Liver (tissue), 9 donors: ENCODE data around the gene TECPR1. TPM values are rescaled to one million over a fixed set of nuclear protein-coding genes. Genes with fewer than 3 reads are reported as not detected.

Source experiments
- DNase-seq: peaks from one replicate; pipeline ENCODE4 v3.0.0-alpha.2; 2017; ENCODE audit warnings: low spot score
- H3K27ac ChIP-seq, 2 donors: one replicate each; pipeline ENCODE4 v1.7.0; 2013; ENCODE audit warnings: inconsistent platforms in 2 of 2, low read length in 2 of 2, control low read depth in 1 of 2, low read depth in 1 of 2, mild to moderate bottlenecking in 1 of 2
- H3K27me3 ChIP-seq, 4 donors: one replicate each; pipeline versions ENCODE4 v1.6.1 to v1.7.0; 2013; ENCODE audit warnings: low read length in 3 of 4, inconsistent platforms in 1 of 4, mild to moderate bottlenecking in 1 of 4, moderate library complexity in 1 of 4; ENCODE audit not compliant: control insufficient read depth in 4 of 4, insufficient read depth in 4 of 4
- H3K36me3 ChIP-seq, 4 donors: one replicate each; pipeline versions ENCODE4 v1.6.1 to v1.7.0; 2013; ENCODE audit warnings: low read length in 3 of 4, mild to moderate bottlenecking in 3 of 4, low read depth in 1 of 4, moderate library complexity in 1 of 4; ENCODE audit not compliant: control insufficient read depth in 4 of 4, insufficient read depth in 3 of 4
- H3K4me1 ChIP-seq, 4 donors: one replicate each; pipeline versions ENCODE4 v1.6.1 to v1.7.0; 2013; ENCODE audit warnings: low read length in 3 of 4, mild to moderate bottlenecking in 3 of 4, moderate library complexity in 1 of 4; ENCODE audit not compliant: control insufficient read depth in 4 of 4, insufficient read depth in 4 of 4
- H3K4me3 ChIP-seq, 3 donors: one replicate each; pipeline versions ENCODE4 v1.6.1 to v1.7.0; 2013; ENCODE audit warnings: low read length in 3 of 3, control low read depth in 1 of 3, low read depth in 1 of 3, mild to moderate bottlenecking in 1 of 3
- H3K9ac ChIP-seq, 2 donors: one replicate each; pipeline ENCODE4 v1.7.0; 2013; ENCODE audit warnings: low read length in 2 of 2, mild to moderate bottlenecking in 2 of 2, moderate library complexity in 2 of 2, control low read depth in 1 of 2, low read depth in 1 of 2
- H3K9me3 ChIP-seq, 4 donors: one replicate each; pipeline versions ENCODE4 v1.6.1 to v1.7.0; 2013; ENCODE audit warnings: low read length in 3 of 4; ENCODE audit not compliant: control insufficient read depth in 4 of 4
- ATF3 ChIP-seq: IDR thresholded peaks from 2 replicates; pipeline ENCODE4 v1.6.1; 2016; ENCODE audit warnings: antibody characterized with exemption
- EGR1 ChIP-seq, 2 donors: IDR thresholded peaks; 2 replicates each; pipeline ENCODE4 v1.6.1; 2016 to 2018; ENCODE audit warnings: antibody characterized with exemption in 2 of 2, low read depth in 2 of 2
- FOXA1 ChIP-seq: IDR thresholded peaks from 2 replicates; pipeline ENCODE4 v1.6.1; 2016; ENCODE audit warnings: antibody characterized with exemption
- GABPA ChIP-seq, 2 donors: IDR thresholded peaks in 1 of 2; conservative IDR thresholded peaks in 1 of 2; 2 replicates each; pipeline ENCODE4 v1.6.1; 2016; ENCODE audit warnings: antibody characterized with exemption in 2 of 2, mild to moderate bottlenecking in 1 of 2, moderate library complexity in 1 of 2
- HNF4A ChIP-seq, 2 donors: conservative IDR thresholded peaks; 2 replicates each; pipeline ENCODE4 v1.6.1; 2016; ENCODE audit warnings: antibody characterized with exemption in 2 of 2, mild to moderate bottlenecking in 2 of 2
- JUND ChIP-seq, 2 donors: IDR thresholded peaks; 2 replicates each; pipeline ENCODE4 v1.6.1; 2016; ENCODE audit warnings: antibody characterized with exemption in 2 of 2
- NR2F2 ChIP-seq: IDR thresholded peaks from 2 replicates; pipeline ENCODE4 v1.6.1; 2016; ENCODE audit warnings: antibody characterized with exemption
- RAD21 ChIP-seq, 2 donors: IDR thresholded peaks; 2 replicates each; pipeline ENCODE4 v1.6.1; 2016; ENCODE audit warnings: antibody characterized with exemption in 2 of 2, mild to moderate bottlenecking in 2 of 2
- RXRA ChIP-seq, 2 donors: IDR thresholded peaks; 2 replicates each; pipeline ENCODE4 v1.6.1; 2017 to 2018; ENCODE audit warnings: antibody characterized with exemption in 2 of 2, mild to moderate bottlenecking in 1 of 2
- SP1 ChIP-seq: IDR thresholded peaks from 2 replicates; pipeline ENCODE4 v1.6.1; 2018; ENCODE audit warnings: antibody characterized with exemption, mild to moderate bottlenecking
- TAF1 ChIP-seq: conservative IDR thresholded peaks from 2 replicates; pipeline ENCODE4 v1.6.1; 2016; ENCODE audit warnings: antibody characterized with exemption, mild to moderate bottlenecking
- YY1 ChIP-seq: IDR thresholded peaks from 2 replicates; pipeline ENCODE4 v1.6.1; 2016; ENCODE audit warnings: antibody characterized with exemption, mild to moderate bottlenecking
- WGBS: extraction: QIAGEN DNeasy Blood & Tissue Kit; methylation state at CpG from one replicate; pipeline ENCODE4 v1.1.7; 2013; 5-methylcytosine and 5-hydroxymethylcytosine counted together
- polyA plus RNA-seq, 2 donors: library from polyadenylated mRNA; stranded (reverse) in 1 of 2; unstranded in 1 of 2; fragments of 200-250 nt in 1 of 2; fragments of >200 nt in 1 of 2; fragmentation: Nextera tagmentation in 1 of 2; extraction: Ambion mirVana in 1 of 2; gene quantifications; one replicate each; pipeline versions ENCODE4 v1.2.1 to v1.2.3, GENCODE V29; 2013 to 2015
- total RNA-seq, 2 donors: library from RNA; depleted of rRNA; stranded (reverse); fragments of >200 nt; gene quantifications; one replicate each; pipeline ENCODE4 v1.2.3, GENCODE V29; 2014
- TF ChIP-seq, protein P1 (sequence below): IDR thresholded peaks from 2 replicates; pipeline ENCODE4 v1.6.1; 2016; ENCODE audit warnings: antibody characterized with exemption
- TF ChIP-seq, protein P2 (sequence below): IDR thresholded peaks from 2 replicates; pipeline ENCODE4 v1.6.1; 2016; ENCODE audit warnings: antibody characterized with exemption
- TF ChIP-seq, protein P3 (sequence below): fragments of 150-350 bp; IDR thresholded peaks from 2 replicates; pipeline ENCODE4 v1.5.1; 2017; ENCODE audit warnings: improper control_type of control experiment, low read depth, low read length; ENCODE audit not compliant: missing input control
- donor health status: healthy.
- donor health status: healthy.
- donor health status: healthy.
- donor health status: healthy.
- donor health status: healthy.

The TECPR1 gene
- total and polyA plus RNA-seq, 4 donors = 3.3 to 16.3 (median 7.8) TPM

GRCh38 chr7:98185101-98185500 is 66.9 kb downstream of the TECPR1 start:
- 92% methylated on average over 7 of the region's 7 CpGs for WGBS

DNA sequence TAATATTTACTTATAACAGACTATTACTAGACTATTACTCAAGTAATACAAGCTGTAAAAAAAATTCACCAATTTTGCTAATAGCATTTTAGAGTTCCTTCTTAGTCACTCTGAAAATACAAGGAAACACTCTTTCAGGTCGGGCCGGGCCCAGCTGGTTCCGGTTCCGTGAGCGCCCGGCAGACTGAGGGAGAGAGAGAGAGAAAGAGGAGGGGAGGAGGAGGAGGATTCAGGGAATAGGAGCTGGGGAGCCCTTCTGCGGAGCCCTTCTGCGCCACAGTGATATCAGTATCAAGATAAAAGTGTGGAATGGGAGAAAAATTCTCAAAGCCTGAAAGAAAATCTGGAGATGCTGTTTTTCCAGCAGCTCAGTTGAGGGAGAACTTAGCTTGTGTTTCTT is 71.3 kb downstream of the TECPR1 start:
- Histone ChIP-seq H3K9me3 (no peaks in the 10 kb centered on the region), H3K4me1 (no peaks in the 10 kb centered on the region), H3K9ac (no peak overlapping the region), H3K27ac (no peak overlapping the region), H3K27me3 (no peaks in the 10 kb centered on the region), H3K4me3 (no peak overlapping the region), H3K36me3 (peaks cover 0 to 5% (median 4%) of the 10 kb centered on the region in 4 donors)
- no peak for DNase-seq
- WGBS = 96% methylated on average over 8 of the region's 8 CpGs
- no peak for TF ChIP-seq HNF4A (conservative IDR thresholded peaks at IDR 0.05)
- TF ChIP-seq, protein P1, sequence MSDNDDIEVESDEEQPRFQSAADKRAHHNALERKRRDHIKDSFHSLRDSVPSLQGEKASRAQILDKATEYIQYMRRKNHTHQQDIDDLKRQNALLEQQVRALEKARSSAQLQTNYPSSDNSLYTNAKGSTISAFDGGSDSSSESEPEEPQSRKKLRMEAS = no peak
- TF ChIP-seq, protein P2, sequence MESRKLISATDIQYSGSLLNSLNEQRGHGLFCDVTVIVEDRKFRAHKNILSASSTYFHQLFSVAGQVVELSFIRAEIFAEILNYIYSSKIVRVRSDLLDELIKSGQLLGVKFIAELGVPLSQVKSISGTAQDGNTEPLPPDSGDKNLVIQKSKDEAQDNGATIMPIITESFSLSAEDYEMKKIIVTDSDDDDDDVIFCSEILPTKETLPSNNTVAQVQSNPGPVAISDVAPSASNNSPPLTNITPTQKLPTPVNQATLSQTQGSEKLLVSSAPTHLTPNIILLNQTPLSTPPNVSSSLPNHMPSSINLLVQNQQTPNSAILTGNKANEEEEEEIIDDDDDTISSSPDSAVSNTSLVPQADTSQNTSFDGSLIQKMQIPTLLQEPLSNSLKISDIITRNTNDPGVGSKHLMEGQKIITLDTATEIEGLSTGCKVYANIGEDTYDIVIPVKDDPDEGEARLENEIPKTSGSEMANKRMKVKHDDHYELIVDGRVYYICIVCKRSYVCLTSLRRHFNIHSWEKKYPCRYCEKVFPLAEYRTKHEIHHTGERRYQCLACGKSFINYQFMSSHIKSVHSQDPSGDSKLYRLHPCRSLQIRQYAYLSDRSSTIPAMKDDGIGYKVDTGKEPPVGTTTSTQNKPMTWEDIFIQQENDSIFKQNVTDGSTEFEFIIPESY = no peak
- no peak for TF ChIP-seq ATF3
- no peak for TF ChIP-seq SP1
- TF ChIP-seq RXRA (IDR thresholded peaks at IDR 0.05) = no peak
- no peak for TF ChIP-seq FOXA1
- no peak for TF ChIP-seq NR2F2
- TF ChIP-seq GABPA (IDR thresholded peaks at IDR 0.05 in 1 of 2, conservative IDR thresholded peaks at IDR 0.05 in 1 of 2) = no peak
- no peak for TF ChIP-seq TAF1
- no peak for TF ChIP-seq EGR1 (IDR thresholded peaks at IDR 0.05; ENCODE audit: low read depth in 2 of 2)
- TF ChIP-seq YY1 = no peak
- no peak for TF ChIP-seq RAD21 (IDR thresholded peaks at IDR 0.05)
- TF ChIP-seq, protein P3, sequence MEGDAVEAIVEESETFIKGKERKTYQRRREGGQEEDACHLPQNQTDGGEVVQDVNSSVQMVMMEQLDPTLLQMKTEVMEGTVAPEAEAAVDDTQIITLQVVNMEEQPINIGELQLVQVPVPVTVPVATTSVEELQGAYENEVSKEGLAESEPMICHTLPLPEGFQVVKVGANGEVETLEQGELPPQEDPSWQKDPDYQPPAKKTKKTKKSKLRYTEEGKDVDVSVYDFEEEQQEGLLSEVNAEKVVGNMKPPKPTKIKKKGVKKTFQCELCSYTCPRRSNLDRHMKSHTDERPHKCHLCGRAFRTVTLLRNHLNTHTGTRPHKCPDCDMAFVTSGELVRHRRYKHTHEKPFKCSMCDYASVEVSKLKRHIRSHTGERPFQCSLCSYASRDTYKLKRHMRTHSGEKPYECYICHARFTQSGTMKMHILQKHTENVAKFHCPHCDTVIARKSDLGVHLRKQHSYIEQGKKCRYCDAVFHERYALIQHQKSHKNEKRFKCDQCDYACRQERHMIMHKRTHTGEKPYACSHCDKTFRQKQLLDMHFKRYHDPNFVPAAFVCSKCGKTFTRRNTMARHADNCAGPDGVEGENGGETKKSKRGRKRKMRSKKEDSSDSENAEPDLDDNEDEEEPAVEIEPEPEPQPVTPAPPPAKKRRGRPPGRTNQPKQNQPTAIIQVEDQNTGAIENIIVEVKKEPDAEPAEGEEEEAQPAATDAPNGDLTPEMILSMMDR = no peak
- TF ChIP-seq JUND (IDR thresholded peaks at IDR 0.05) = no peak

More at GRCh38 chr7:98185101-98185500, 66.9 kb downstream of the TECPR1 start:
- Histone ChIP-seq H3K4me1 (no peaks in the 10 kb centered on the region), H3K9ac (no peak overlapping the region), H3K27ac (no peak overlapping the region), H3K9me3 (no peaks in the 10 kb centered on the region), H3K4me3 (no peak overlapping the region), H3K27me3 (no peaks in the 10 kb centered on the region), H3K36me3 (peaks cover 2 to 9% (median 5%) of the 10 kb centered on the region in 4 donors)
- DNase-seq = no peak
- TF ChIP-seq, protein P1 = no peak
- TF ChIP-seq SP1 (no peak), FOXA1 (no peak), NR2F2 (no peak), TAF1 (no peak), YY1 (no peak), JUND (IDR thresholded peaks at IDR 0.05) (no peak), ATF3 (no peak), RAD21 (IDR thresholded peaks at IDR 0.05) (no peak), HNF4A (conservative IDR thresholded peaks at IDR 0.05) (no peak)
- TF ChIP-seq, protein P3 = no peak
